A204.1 (cell line): ENCODE results near the gene RPUSD4.

Source experiments
- FAIRE-seq: peaks from 2 replicates; lab custom pipeline; 2012; peaks lifted over from hg19 to GRCh38; lab: Jason Lieb, UNC

The RPUSD4 gene

GRCh38 chr11:126182787-126183445 lies 28.5 kb downstream of the RPUSD4 start:
- no peak for FAIRE-seq

- FAIRE-seq = no peak
Measured at GRCh38 chr11:126181939-126182730, 29.3 kb downstream of the RPUSD4 start.

GRCh38 chr11:126176853-126177470 lies 34.5 kb downstream of the RPUSD4 start:
- no peak for FAIRE-seq

- FAIRE-seq = no peak
Measured at GRCh38 chr11:126175393-126175792, 36.1 kb downstream of the RPUSD4 start.

GRCh38 chr11:126174816-126175215 lies 36.6 kb downstream of the RPUSD4 start:
- no peak for FAIRE-seq

- no peak for FAIRE-seq
Measured at GRCh38 chr11:126173257-126173656, 38.2 kb downstream of the RPUSD4 start.

GRCh38 chr11:126172596-126173038 lies 38.8 kb downstream of the RPUSD4 start:
- FAIRE-seq = no peak

- FAIRE-seq = no peak
Measured at GRCh38 chr11:126169291-126169690, 42.2 kb downstream of the RPUSD4 start.

GRCh38 chr11:126167488-126167887 lies 44.0 kb downstream of the RPUSD4 start:
- no peak for FAIRE-seq

- no peak for FAIRE-seq
Measured at GRCh38 chr11:126166413-126166812, 45.0 kb downstream of the RPUSD4 start.

- no peak for FAIRE-seq
Measured at GRCh38 chr11:126165757-126166156, 45.7 kb downstream of the RPUSD4 start.

- FAIRE-seq = no peak
Measured at GRCh38 chr11:126165311-126165720, 46.1 kb downstream of the RPUSD4 start.

- no peak for FAIRE-seq
Measured at GRCh38 chr11:126164781-126165180, 46.7 kb downstream of the RPUSD4 start.

GRCh38 chr11:126163779-126164178 lies 47.7 kb downstream of the RPUSD4 start:
- FAIRE-seq = no peak

GRCh38 chr11:126163074-126163700 lies 48.3 kb downstream of the RPUSD4 start:
- FAIRE-seq = no peak

- no peak for FAIRE-seq
Measured at GRCh38 chr11:126162306-126163030, 49.0 kb downstream of the RPUSD4 start.

GRCh38 chr11:126161023-126161391 lies 50.4 kb downstream of the RPUSD4 start:
- no peak for FAIRE-seq

GRCh38 chr11:126160345-126161022 lies 51.0 kb downstream of the RPUSD4 start:
- no peak for FAIRE-seq

GRCh38 chr11:126159719-126160344 lies 51.6 kb downstream of the RPUSD4 start:
- FAIRE-seq = no peak

GRCh38 chr11:126158054-126158791 lies 53.2 kb downstream of the RPUSD4 start:
- no peak for FAIRE-seq
